Amniotic stem cell (primary cell): ENCODE data around the gene HSPA1B.
A peak's percentile ranks its signal among the peaks of the same experiment; 100 is the strongest.
"Not testable (repeated sequence)": the region's sequence is repeated elsewhere in the genome, so short reads cannot be mapped to it uniquely, and the experiment has no call there.

Experiments
- DNase-seq: peaks from one replicate; lab custom pipeline; 2025; lab: John Stamatoyannopoulos, UW

Gene HSPA1B

DNA sequence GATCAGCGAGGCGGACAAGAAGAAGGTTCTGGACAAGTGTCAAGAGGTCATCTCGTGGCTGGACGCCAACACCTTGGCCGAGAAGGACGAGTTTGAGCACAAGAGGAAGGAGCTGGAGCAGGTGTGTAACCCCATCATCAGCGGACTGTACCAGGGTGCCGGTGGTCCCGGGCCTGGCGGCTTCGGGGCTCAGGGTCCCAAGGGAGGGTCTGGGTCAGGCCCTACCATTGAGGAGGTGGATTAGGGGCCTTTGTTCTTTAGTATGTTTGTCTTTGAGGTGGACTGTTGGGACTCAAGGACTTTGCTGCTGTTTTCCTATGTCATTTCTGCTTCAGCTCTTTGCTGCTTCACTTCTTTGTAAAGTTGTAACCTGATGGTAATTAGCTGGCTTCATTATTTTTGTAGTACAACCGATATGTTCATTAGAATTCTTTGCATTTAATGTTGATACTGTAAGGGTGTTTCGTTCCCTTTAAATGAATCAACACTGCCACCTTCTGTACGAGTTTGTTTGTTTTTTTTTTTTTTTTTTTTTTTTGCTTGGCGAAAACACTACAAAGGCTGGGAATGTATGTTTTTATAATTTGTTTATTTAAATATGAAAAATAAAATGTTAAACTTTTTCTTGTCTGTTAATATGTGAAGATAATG lies 2.2 kb downstream of the HSPA1B start:
- DNase-seq = no peak

DNA sequence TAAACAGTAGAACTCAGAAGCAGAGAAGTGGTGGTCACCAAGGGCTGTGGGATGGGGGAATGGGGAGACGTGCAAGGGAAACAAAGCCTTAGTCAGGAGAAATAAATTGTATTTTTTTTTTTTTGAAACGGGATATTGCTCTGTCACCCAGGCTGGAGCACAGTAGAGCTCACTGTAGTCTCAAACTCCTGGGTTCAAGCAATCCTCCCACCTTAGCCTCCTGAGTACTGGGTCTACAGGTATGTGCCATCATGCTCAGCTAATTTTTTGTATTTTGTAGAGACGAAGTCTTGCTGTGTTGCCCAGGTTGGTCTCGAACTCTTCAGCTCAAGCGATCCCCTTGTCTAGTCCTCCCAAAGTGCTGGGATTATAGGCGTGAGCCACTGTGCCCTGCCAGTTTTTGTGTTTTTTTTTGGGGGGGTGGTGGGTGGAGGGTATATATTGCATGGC lies 3.4 kb downstream of the HSPA1B start:
- DNase-seq = no peak

DNA sequence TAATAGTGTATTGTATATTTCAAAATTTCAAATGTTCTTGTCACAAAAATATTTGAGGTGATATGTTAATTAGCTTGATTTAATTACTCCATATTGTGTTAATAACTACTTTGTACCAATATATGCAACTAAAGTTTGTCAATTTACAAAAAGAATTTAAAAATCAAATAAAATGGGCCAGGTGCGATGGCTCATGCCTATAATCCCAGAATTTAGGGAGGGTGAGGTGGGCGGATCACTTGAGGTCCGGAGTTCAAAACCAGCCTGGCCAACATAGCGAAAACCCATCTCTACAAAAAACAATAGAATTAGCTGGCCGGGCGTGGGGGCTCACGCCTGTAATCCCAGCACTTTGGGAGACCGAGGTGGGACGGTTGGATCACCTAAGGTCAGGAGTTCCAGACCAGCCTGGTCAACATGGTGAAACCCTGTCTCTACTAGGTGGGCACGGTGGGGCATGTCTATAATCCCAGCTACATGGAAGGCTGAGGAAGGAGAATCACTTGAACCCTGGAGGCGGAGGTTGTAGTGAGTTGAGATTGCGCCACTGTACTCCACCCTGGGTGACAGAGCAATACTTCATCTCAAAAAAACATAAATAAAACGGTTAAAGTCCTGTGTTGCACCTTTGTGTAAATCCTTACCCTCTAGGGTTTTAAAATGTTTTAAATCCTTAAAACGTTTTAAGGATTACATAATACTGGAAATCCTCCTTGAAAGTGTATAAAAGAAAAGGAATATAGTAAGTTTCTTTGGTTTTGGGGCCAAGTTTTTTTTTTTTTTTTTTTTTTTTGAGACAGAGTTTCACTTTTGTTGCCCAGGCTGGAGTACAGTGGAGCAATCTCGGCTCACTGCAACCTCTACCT lies 4.0 kb downstream of the HSPA1B start:
- no peak for DNase-seq

DNA sequence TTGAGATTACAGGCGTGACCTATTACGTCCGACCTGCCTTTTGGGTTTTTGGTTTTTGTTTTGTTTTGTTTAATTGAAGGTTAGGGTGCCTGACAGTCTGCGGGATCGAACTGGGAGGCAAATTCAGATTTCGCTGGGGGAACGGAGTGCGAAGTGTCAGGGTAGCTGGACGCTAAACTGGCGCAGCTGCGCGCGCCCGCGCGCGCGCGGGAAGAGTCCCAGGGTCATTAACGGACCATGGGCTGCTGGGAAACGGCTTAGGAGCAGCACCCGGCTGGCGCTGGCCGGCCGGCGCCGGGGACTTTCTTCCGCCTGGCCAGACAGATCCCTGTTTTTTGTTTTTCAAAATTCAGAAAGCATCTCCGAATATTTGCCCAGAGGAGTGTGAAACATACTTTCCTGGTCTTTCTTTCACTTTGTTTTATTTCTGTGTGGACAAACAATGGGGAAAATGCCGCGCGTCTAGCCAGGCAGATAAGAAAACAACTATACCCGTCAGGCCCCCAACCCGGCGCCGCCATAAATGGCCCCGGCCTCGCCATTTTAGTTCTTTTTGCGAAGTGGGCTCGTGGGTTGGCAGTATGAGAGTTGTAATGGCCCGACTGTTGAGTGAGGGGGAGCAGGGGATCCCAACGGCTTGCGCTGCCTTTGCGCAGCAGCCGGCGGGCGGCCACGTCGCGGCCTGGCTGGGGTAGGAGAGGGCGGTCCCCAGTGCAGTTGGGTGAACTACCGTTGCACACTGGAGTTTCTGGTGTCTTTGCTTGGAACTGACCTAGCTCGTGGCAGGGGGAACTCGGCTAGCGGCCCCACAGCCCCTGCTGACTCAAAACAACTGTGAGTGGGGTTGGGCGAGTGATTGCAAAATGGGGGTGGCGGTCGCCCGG lies 7.1 kb downstream of the HSPA1B start:
- DNase-seq = peak; percentile 73

DNA sequence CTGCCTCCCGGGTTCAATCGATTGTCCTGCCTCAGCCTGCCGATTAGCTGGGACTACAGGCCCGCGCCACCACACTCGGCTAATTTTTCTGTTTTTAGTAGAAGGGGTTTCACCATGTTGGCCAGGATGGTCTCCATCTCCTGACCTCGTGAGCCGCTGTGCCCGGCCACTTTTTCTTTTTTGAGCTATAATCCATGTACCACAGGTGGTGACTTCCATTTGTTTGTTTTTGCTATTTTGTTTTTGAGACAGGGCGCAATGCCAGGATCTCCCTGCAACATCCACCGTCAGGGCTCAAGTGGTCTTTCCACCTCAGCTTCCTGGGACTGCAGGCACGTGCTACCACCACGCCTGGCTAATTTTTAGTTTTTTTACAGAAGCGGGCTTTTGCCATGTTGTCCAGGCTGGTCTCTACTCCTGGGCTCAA lies 8.5 kb downstream of the HSPA1B start:
- DNase-seq = no peak

DNA sequence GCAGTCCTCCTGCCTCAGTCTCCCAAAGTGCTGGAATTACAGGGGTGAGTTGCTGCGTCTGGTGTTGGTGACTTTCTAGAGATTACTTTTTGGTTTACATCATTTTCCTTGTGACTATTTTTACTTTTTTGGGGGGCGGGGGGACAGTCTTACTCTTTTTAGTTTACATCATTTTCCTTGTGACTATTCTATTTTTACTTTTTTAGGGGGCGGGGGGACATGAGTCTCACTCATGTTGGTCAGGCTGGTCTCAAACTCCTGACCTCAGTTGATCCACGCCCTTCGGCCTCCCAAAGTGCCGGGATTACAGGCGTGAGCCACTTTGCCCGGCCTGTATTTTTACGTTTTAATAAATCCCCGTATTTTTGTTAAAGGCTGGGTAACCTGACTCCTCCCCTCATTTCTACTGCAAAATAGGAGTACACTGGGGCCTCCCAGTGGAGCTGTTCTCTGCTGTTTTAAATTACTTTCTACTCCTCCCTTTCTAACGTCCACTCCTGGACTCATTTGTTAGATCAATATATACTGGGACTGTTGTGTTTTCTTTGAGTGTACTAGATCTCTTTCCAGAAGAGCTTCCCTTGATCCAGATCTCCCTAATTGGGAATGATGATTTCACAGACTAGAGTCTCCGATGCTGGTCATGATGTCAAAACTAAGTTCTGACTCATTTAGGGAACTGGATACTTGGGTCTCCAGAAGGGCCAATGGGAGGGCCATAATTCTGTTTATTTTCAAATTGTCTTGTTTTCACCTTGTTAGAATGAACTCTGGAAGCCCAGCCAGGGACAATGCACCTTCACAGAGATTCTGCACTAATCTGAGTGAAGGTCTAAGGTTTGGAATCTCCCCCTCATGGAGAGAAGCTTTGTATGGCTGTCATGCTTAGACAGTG lies 9.2 kb downstream of the HSPA1B start:
- no peak for DNase-seq

DNA sequence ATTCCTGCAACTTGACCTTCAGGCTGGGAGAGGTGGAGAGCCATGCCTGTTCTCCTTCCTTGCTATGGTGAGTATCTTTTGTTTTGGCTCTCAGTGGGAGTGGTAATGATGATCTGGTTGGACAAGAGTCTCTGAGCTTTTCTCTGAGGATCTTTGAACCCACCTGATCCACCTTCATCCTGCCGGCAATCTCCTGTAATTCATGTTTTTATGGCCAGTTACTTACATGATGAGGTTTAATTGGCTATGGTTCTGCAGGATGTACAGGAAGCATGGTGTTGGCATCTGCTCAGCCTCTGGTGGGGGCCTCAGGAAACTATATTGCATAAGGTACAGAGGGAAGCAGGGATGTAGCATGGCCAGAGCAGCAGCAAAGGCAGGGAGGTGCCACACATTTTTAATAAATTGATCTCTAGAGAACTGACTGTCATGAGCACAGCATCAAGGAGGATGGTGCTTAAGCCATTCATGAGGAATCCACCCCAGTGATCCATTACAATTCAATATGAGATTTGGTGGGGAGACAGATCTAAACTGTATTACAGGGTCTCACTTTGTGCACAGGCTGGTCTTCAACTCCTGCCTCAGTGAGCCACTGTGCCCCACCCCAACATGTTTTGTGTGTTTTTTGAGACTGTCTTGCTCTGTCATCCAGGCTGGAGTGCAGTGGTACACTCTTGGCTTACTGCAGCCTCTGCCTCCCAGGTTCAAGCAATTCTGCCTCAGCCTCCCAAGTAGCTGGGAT lies 10.0 kb downstream of the HSPA1B start:
- no peak for DNase-seq

DNA sequence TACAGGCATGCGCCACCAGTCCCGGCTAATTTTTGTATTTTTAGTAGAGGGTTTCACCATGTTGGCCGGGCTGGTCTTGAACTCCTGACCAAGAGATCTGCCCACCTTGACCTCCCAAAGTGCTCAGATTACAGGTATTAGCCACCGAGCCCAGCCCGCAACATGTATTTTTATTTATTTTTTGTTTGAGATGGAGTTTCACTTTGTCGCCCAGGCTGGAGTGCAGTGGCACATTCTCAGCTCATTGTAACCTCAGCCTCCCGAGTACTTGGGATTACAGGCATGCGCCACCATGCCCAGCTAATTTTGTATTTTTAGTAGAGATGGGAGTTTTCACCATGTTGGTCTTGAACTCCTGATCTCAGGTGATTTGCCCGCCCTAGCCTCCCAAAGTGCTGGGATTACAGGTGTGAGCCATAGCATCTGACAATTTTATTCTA lies 10.6 kb downstream of the HSPA1B start:
- not testable (repeated sequence) for DNase-seq

DNA sequence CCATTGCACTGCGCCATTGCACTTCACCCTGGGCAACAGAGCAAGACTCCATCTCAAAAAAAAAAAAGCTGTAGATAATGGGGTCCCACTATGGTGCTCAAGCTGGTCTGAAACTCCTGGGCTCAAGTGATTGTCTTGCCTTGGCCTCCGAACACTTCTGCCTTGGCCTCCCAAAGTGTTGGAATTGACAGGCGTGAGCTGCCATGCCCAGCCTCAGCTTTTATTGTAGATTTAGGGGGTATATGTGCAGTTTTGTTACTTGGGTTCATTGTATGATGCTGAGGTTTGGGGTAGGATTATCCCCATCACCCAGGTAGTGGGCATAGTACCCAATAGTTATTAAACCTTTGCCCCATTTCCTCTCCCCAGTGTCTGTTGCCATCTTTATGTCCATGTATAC lies 11.4 kb downstream of the HSPA1B start:
- no peak for DNase-seq

DNA sequence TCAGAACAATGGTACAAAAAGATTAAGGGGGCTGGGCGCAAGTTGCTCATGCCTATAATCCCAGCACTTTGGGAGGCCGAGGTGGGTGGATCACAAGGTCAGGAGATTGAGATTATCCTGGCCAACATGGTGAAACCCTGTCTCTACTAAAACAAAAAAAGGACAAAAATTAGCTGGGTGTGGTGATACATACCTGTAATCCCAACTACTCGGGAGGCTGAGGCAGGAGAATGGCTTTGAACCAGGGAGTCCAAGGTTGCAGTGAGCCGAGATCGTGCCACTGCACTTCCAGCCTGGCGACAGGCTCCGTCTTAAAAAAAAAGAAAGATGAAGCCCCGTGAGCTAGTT lies 12.2 kb downstream of the HSPA1B start:
- not testable (repeated sequence) for DNase-seq

DNA sequence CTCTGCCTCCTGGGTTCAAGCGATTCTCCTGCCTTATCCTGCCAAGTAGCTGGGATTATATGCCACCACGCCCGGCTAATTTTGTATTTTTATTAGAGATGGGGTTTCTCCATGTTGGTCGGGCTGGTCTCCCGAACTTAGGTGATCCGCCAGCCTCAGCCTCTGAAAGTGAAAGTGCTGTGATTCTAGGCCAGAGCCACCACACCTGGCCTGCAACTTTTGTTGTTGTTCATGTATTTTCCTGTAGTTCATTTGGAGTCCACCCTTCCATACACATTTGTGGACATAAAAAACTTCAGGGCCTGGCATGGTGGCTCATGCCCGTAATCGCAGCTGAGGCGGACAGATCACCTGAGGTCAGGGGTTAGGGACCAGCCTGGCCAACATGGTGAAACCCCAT lies 14.5 kb downstream of the HSPA1B start:
- no peak for DNase-seq

DNA sequence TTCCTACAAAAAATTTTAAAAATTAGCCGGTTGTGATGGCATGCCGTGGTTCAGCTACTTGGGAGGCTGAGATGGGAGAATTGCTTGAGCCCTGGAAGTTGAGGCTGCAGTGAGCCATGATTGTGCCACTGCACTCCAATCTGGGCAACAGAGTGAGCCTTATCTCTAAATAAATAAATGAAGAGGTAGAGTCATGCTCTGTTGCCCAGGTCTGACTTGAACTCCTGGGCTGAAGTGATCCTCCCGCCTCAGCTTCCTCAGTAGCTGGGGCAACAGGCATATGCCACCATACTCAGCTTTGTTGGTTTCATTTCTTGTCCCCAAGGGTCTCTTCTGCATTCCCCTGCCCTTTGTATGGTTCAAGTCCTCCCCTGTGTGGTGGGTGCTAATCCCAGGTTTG lies 17.0 kb downstream of the HSPA1B start:
- no peak for DNase-seq

DNA sequence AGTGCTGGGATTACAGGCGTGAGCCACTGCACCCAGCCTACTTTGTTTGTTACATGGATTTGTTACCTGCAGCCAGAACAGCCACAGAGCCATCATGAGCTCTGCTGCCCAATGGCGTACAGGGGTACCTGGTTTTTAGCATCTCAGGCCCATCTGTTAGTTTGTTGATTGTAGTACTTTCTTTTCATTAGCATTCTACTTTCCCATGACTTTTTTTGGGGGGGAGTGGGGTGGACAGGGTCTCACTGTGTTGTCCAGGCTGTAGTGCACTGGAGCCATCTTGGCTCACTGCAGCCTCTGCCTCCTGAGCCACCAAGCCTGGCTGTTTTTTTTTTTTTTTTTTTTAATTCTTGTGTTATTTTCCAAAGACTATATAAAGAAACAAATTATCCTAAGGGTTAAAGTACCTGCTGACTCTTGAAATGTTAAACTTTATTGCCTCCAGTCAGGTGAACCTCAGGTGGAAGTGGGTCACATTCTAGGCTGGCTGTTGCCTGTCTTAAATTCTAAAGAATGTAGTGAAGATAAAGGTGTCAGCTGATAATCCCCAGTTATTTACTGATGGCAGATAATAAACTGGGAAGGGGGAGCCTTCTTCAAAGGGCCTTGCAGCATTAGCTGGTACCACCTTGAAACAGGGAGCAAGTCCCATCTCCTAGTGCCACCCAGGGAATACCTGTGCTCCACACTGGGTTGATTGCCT lies 19.9 kb downstream of the HSPA1B start:
- no peak for DNase-seq

DNA sequence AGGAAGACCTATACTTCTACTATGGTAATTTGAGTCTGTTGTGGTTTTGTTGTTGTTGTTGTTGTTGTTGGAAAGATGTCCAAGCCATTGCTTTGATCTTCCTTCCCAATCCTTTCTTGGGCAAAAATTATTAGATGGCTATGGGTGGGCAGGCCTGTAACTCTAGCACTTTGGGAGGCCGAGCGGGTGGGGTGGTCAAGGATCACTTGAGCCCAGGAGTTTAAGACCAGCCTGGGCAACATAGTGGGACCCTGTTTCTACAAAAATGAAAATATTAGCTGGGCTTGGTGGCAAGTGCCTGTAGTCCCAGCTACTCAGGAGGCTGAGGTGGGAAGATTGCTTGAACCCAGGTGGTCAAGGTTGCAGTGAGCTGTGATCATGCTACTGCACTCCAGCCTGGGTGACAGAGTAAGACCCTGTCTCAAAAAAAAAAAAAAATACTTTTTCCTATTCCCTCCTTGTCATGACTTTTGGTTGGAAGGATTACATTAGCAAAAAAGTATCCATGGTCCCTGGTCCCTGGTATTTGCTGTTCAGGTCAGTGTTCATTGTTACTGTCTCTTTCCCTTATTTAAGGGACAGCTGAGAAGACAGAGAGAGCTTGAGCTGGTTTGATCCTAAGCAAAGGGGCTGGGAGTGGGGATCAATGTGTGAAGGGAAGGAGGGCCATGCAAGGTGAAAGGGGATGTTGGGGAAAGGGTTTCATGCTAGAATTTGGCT lies 23.4 kb downstream of the HSPA1B start:
- no peak for DNase-seq

DNA sequence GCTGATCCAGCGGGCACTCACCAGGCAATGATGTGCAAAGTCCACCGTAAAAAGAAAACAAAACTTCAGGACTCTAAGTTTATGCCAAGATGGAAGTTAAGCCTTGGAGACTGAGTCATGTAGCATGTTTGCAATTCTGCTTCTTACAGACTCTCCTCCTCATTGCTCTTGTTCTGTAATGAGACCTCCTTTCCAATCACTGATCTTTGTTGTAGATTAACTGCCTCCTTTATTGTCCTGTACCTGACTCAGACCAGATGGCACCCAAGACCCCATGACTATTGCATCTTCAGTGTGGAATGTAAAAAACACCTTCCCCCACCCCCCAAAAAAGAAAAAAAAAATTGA lies 23.9 kb downstream of the HSPA1B start:
- no peak for DNase-seq

DNA sequence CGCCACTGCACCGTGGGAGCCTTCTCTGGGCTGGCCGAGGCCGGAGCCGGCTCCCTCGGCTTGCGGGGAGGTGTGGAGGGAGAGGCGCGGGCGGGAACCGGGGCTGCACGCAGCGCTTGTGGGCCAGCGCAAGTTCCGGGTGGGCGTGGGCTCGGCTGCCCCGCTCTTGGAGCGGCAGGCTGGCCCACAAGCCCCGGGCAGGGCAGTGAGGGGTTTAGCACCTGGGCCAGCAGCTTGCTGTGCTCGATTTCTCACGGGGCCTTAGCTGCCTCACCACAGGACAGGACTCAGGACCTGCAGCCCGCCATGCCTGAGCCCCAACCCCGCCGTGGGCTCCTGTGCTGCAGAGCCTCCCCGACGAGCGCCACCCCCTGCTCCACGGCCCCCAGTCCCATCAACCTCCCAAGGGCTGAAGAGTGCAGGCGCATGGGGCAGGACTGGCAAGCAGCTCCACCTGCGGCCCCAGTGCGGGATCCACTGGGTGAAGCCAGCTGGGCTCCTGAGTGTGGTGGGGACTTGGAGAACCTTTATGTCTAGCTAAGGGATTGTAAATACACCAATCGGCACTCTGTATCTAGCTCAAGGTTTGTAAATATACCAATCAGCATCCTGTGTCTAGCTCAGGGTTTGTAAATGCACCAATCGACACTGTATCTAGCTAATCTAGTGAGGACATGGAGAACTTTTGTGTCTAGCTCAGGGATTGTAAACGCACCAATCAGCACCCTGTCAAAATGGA lies 24.6 kb downstream of the HSPA1B start:
- not testable (repeated sequence) for DNase-seq

DNA sequence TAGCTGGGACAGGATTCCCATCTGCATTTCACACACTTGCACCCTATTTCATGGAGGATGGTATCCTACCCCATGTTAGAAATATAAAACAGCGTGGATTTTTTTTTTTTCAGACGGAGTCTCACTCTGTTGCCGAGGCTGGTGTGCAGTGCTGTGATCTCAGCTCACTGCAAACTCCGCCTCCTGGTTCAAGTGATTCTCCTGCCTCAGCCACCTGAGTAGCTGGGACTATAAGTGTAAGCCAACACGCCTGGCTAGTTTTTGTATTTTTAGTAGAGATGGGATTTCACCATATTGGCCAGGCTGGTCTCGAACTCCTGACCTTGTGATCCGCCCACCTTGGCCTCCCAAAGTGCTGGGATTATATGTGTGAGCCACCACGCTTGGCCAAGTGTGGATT lies 30.2 kb downstream of the HSPA1B start:
- not testable (repeated sequence) for DNase-seq

DNA sequence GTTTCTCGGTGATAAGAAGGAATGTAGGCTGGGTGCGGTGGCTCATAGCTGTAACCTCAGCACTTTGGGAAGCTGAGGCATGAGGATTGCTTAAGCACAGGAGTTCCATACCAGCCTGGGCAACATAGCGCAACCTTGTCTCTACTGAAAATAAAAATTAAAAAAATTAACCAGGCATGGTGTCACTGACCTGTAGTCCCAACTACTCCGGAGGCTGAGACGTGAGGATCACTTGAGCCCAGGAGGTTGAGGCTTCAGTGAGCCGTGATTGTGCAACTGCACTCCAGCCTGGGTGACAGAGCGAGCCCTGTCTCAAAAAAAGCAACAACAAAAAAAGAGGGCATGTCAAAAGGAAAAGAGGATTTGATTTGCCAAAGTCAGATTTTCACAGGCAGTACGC lies 31.2 kb downstream of the HSPA1B start:
- no peak for DNase-seq

DNA sequence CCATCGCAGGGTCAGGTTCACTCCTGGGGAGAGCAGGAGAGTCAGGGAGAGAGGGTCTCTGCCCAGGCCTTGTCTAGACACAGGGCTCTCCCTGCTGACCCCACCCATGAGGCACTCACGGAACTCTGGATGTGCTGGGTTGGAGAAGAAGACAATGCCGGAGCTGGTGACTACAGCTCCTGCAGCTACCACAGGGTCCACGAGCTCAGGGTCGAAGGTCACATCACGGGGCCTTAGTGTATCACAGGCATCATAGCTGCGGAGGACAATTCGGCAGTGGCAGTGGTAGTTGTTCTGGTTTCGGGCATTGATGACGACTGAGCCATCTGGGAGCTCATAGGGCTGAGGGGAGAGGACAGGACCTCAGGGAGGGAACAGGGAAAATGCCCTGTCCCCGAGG lies 32.4 kb downstream of the HSPA1B start:
- no peak for DNase-seq
